HG03558 (cell line): ENCODE measurements around the gene TMEM132C.
"Not testable (repeated sequence)": the region's sequence is repeated elsewhere in the genome, so short reads cannot be mapped to it uniquely, and the experiment has no call there.

Source experiments
- ATAC-seq: cut with Tn5 transposase; IDR thresholded peaks from one replicate; pipeline ENCODE4 v1.9.1; 2021; ENCODE audit warnings: moderate number of reproducible peaks; ENCODE audit not compliant: unreplicated experiment; ENCODE audit errors: extremely low read depth

TMEM132C gene

DNA sequence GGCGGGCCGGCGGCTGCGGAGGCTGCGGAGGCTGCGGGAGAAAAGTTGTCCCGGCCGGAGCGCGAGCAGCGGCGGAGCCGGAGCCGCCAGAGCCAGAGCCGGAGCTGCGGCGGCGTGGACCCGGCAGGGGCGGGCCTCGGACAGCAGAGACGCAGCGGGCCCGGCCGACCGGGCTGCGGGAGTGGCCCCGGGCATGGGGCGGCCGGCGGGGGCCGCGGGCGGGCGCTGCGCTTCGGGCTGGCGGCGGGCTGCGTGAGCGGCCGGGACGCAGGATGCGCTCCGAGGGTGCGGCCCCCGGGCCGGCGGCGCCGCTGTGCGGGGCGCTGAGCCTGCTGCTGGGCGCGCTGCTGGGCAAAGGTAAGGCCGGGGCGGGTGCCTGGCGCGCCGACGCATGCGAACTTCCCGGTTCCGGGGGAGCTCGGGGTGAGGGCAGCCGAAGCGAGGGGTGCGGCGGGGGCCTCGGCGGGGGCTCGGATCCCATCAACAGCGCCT lies at the start of gene TMEM132C:
Gene TMEM132C, plus strand, starts transcription at position 40 of the 492 bp plus-strand sequence. Its CDS starts 233 bp downstream, at position 273.
- no peak for ATAC-seq

- no peak for ATAC-seq
Measured at GRCh38 chr12:128224226-128224625, 42.7 kb upstream of the TMEM132C start.

- no peak for ATAC-seq
Measured at GRCh38 chr12:128228581-128228980, 38.4 kb upstream of the TMEM132C start.

- ATAC-seq = no peak
Measured at GRCh38 chr12:128235635-128236417, 31.1 kb upstream of the TMEM132C start.

GRCh38 chr12:128236525-128236924 lies 30.4 kb upstream of the TMEM132C start:
- no peak for ATAC-seq

GRCh38 chr12:128240745-128241144 lies 26.2 kb upstream of the TMEM132C start:
- no peak for ATAC-seq

DNA sequence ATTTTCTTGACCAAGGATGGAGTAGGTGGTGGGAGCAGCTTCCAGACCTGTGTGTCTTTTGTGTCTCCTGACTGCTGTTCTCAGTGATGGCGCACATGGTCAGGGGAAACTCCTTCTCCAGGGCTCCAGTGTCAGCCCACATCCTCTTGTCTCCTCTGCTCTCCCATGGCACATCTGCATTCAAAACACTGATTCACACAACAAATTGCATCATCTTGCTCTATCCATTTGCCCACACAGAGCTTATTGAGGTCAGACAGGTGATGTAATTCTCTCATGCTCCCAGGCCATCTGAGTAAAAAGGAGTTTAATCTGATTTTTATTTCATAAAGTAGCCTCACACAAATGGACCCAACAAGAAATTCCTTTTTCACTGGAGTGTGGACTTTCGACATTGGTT lies 21.8 kb upstream of the TMEM132C start:
- ATAC-seq = no peak

DNA sequence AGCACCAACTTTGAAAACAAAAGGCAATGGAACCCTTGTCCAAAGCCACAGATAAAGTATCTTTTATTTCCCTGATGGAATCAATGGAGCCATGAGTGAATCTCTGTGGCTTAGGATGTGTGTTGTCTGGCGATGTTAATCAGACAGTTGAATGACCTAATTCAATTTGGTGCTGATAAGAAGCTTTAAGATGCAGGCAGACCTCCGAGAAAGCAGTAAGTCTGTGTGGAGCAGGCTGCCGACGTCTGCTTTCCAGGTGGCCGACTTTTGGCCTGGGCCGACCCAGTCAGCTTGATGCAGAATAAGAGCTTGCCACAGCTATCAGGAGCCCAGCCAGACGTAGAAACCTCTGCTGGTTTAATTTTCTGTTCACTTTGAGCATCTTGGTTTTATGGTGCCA lies 21.1 kb upstream of the TMEM132C start:
- ATAC-seq = no peak

GRCh38 chr12:128250096-128250495 lies 16.9 kb upstream of the TMEM132C start:
- no peak for ATAC-seq

- not testable (repeated sequence) for ATAC-seq
Measured at GRCh38 chr12:128253829-128254228, 13.1 kb upstream of the TMEM132C start.

GRCh38 chr12:128258866-128259555 lies 8.0 kb upstream of the TMEM132C start:
- no peak for ATAC-seq

GRCh38 chr12:128259556-128260070 lies 7.4 kb upstream of the TMEM132C start:
- no peak for ATAC-seq

GRCh38 chr12:128261757-128262156 lies 5.2 kb upstream of the TMEM132C start:
- ATAC-seq = no peak

GRCh38 chr12:128265566-128265965 lies 1.4 kb upstream of the TMEM132C start:
- ATAC-seq = no peak

GRCh38 chr12:128266086-128266485 lies 884 bp upstream of the TMEM132C start:
- no peak for ATAC-seq

DNA sequence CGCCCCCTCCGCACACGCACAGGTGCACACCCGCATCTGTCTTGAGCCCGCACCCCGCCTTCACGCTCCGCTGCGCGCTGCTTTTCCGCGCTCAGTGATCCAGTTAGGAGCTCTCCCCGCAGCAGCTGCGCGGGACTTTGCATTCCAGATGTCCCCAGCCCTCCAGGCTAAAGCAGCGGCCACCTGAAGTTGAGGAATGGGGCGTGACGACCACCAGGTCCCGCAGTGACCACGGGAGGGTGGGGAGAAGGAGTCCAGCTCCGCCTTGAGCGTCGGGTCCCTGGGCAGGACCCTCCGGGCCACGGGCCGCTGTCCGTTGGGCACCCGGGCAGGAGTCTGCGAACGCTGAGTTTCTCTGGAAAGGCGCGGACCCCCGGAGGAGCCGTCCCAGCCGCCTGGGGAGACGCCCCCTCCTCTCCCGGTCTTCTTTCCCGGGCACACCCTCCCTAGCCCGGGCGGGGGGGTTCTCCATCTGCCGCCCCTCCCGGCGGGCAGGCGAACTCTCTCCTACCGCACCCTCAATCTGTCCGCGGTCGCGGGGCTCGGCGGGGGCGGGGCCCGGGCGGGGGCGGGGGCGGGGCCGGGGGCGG lies 334 bp upstream of the TMEM132C start:
- ATAC-seq = no peak

DNA sequence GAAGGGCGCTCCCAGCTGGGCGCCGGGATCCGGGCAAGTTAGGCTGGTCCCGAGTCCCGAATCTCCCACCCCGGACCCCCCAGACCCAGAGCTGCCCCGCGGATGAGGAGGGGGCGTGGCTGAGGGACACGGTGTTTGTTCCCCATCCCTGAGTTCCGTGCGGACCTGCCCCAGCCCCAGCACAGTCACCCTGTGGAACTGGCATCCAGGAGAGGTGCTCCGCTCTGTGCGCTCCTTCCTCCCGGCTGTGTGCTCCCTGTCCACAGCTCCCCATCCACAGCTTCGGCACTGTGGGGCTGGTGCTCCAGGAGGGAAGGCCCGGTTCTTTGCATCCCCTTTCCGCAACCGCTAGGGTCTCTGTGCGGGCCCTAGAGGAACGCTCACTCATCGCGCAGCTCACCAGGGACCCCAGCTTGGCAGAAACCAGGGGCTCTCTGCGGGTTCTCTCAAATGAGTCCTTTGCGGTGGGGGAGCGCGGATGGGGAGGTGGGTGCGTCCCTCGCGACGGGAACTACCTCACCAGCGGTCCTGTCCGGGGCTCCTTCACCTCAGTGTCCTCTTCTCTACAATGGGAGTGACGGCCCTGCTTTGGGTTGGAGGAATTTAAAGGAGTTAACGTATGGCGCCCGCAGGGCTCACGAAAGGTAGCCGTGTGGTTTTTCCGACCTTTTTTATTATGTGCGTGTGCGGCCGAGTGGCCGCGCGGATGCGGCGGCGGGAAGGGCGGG lies 845 bp downstream of the TMEM132C start:
- no peak for ATAC-seq

DNA sequence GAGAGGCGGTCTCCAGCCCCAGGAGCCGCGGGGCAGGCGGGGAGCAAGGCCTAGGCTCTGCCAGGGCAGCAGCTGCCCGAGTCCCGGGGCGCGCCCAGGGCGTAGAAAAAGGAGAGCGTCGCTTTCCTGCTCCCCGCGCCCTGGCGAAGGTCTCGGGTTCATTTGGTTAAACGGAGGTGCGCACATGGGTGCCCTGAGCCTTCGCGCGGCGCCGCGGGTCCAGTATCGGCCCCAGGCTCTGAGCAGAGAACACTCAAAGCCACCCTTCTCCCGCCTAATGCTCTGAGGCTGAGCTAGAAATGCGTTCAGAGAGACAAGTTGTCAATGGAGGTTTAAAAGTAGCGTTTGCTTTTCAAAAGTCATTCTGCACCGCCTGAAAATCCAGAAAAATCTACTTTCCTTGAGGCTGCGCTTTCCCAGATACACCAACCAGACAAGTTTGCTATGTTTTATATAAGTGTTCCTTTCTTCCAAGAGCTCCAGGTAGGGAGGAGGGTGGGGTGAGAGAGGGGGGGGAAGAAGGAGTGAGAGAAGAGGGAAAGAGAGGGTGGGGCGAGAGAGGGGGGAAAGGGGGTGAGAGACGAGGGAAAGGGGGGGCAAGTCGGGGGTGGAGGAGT lies 1.5 kb downstream of the TMEM132C start:
- no peak for ATAC-seq

GRCh38 chr12:128269181-128269591 lies 2.2 kb downstream of the TMEM132C start:
- no peak for ATAC-seq

GRCh38 chr12:128276471-128276870 lies 9.5 kb downstream of the TMEM132C start:
- ATAC-seq = no peak
